ENCODE data around the gene SIRPA.

- TF ChIP-seq CTCF (conservative IDR thresholded peaks at IDR 0.05; ENCODE audit: low read depth, low read length) (no peak), EZH2 (IDR thresholded peaks at IDR 0.05; ENCODE audit: low read length, unreplicated experiment) (no peak), EZH2phosphoT487 (IDR thresholded peaks at IDR 0.05; ENCODE audit: borderline replicate concordance, low read length) (no peak)
Observed at GRCh38 chr20:1875183-1875554, 20.0 kb upstream of the SIRPA start.

All from PC-3 (cell line).